ENCODE measurements around the gene TTLL11.

TTLL11 gene

GRCh38 chr9:122106576-122106975 lies 13.5 kb upstream of the TTLL11 start:
- Histone ChIP-seq H3K36me3 (ENCODE audit: control insufficient read depth, insufficient read depth, low read length) (no peaks in the 10 kb centered on the region), H3K9me3 (ENCODE audit: control insufficient read depth, insufficient read depth, low read length) (no peaks in the 10 kb centered on the region; the same call in 1 of the 2 replicates), H3K4me1 (ENCODE audit: control insufficient read depth, insufficient read depth, low read length) (no peaks in the 10 kb centered on the region; the same call in 1 of the 2 replicates), H3K4me3 (ENCODE audit: low read depth, low read length) (no peak overlapping the region), H3K27me3 (ENCODE audit: control insufficient read depth, insufficient read depth, low read length) (no peaks in the 10 kb centered on the region), H3K27ac (ENCODE audit: low read depth, low read length) (no peak overlapping the region), H3K9ac (ENCODE audit: low read depth, low read length) (no peak overlapping the region)

GRCh38 chr9:122103985-122104384 lies 10.9 kb upstream of the TTLL11 start:
- H3K4me3 ChIP-seq (ENCODE audit: low read depth, low read length), result no peak overlapping the region

GRCh38 chr9:122102156-122102555 lies 9.0 kb upstream of the TTLL11 start:
- Histone ChIP-seq H3K4me3 (ENCODE audit: low read depth, low read length) (no peak overlapping the region), H3K9me3 (ENCODE audit: control insufficient read depth, insufficient read depth, low read length) (no peaks in the 10 kb centered on the region; the same call in 1 of the 2 replicates), H3K36me3 (ENCODE audit: control insufficient read depth, insufficient read depth, low read length) (no peaks in the 10 kb centered on the region), H3K27me3 (ENCODE audit: control insufficient read depth, insufficient read depth, low read length) (no peaks in the 10 kb centered on the region), H3K4me1 (ENCODE audit: control insufficient read depth, insufficient read depth, low read length) (no peaks in the 10 kb centered on the region), H3K27ac (ENCODE audit: low read depth, low read length) (no peak overlapping the region), H3K9ac (ENCODE audit: low read depth, low read length) (no peak overlapping the region)

More at GRCh38 chr9:122103985-122104384, 10.9 kb upstream of the TTLL11 start:
- no peaks in the 10 kb centered on the region; the same call in 1 of the 2 replicates for H3K9me3 ChIP-seq (ENCODE audit: control insufficient read depth, insufficient read depth, low read length)
- no peaks in the 10 kb centered on the region for H3K27me3 ChIP-seq (ENCODE audit: control insufficient read depth, insufficient read depth, low read length)
- H3K27ac ChIP-seq (ENCODE audit: low read depth, low read length), result no peak overlapping the region
- no peak overlapping the region for H3K9ac ChIP-seq (ENCODE audit: low read depth, low read length)
- no peaks in the 10 kb centered on the region; the same call in 1 of the 2 replicates for H3K4me1 ChIP-seq (ENCODE audit: control insufficient read depth, insufficient read depth, low read length)
- no peaks in the 10 kb centered on the region for H3K36me3 ChIP-seq (ENCODE audit: control insufficient read depth, insufficient read depth, low read length)

- Histone ChIP-seq H3K27me3 (ENCODE audit: control insufficient read depth, insufficient read depth, low read length) (no peaks in the 10 kb centered on the region), H3K27ac (ENCODE audit: low read depth, low read length) (no peak overlapping the region), H3K36me3 (ENCODE audit: control insufficient read depth, insufficient read depth, low read length) (no peaks in the 10 kb centered on the region), H3K9me3 (ENCODE audit: control insufficient read depth, insufficient read depth, low read length) (no peaks in the 10 kb centered on the region; the same call in 1 of the 2 replicates), H3K4me3 (ENCODE audit: low read depth, low read length) (no peak overlapping the region), H3K4me1 (ENCODE audit: control insufficient read depth, insufficient read depth, low read length) (no peaks in the 10 kb centered on the region), H3K9ac (ENCODE audit: low read depth, low read length) (no peak overlapping the region)
Observed at GRCh38 chr9:122100756-122101155, 7.6 kb upstream of the TTLL11 start.

- H3K9ac ChIP-seq (ENCODE audit: low read depth, low read length), result no peak overlapping the region
- no peak overlapping the region for H3K27ac ChIP-seq (ENCODE audit: low read depth, low read length)
- no peaks in the 10 kb centered on the region for H3K36me3 ChIP-seq (ENCODE audit: control insufficient read depth, insufficient read depth, low read length)
- H3K4me3 ChIP-seq (ENCODE audit: low read depth, low read length), result no peak overlapping the region
- H3K27me3 ChIP-seq (ENCODE audit: control insufficient read depth, insufficient read depth, low read length), result no peaks in the 10 kb centered on the region
- H3K4me1 ChIP-seq (ENCODE audit: control insufficient read depth, insufficient read depth, low read length), result no peaks in the 10 kb centered on the region
- no peaks in the 10 kb centered on the region; the same call in 1 of the 2 replicates for H3K9me3 ChIP-seq (ENCODE audit: control insufficient read depth, insufficient read depth, low read length)
Observed at GRCh38 chr9:122099271-122099869, 6.3 kb upstream of the TTLL11 start.

GRCh38 chr9:122097679-122098315 lies 4.7 kb upstream of the TTLL11 start:
- Histone ChIP-seq H3K27me3 (ENCODE audit: control insufficient read depth, insufficient read depth, low read length) (peaks cover 7% of the 10 kb centered on the region; the same call in 1 of the 2 replicates), H3K27ac (ENCODE audit: low read depth, low read length) (no peak overlapping the region), H3K4me3 (ENCODE audit: low read depth, low read length) (no peak overlapping the region), H3K4me1 (ENCODE audit: control insufficient read depth, insufficient read depth, low read length) (no peaks in the 10 kb centered on the region), H3K36me3 (ENCODE audit: control insufficient read depth, insufficient read depth, low read length) (no peaks in the 10 kb centered on the region), H3K9ac (ENCODE audit: low read depth, low read length) (no peak overlapping the region), H3K9me3 (ENCODE audit: control insufficient read depth, insufficient read depth, low read length) (no peaks in the 10 kb centered on the region)

- no peaks in the 10 kb centered on the region for H3K4me1 ChIP-seq (ENCODE audit: control insufficient read depth, insufficient read depth, low read length)
- peaks cover 14% of the 10 kb centered on the region for H3K27me3 ChIP-seq (ENCODE audit: control insufficient read depth, insufficient read depth, low read length)
- H3K27ac ChIP-seq (ENCODE audit: low read depth, low read length), result no peak overlapping the region
- no peaks in the 10 kb centered on the region for H3K36me3 ChIP-seq (ENCODE audit: control insufficient read depth, insufficient read depth, low read length)
- no peaks in the 10 kb centered on the region for H3K9me3 ChIP-seq (ENCODE audit: control insufficient read depth, insufficient read depth, low read length)
- no peak overlapping the region for H3K9ac ChIP-seq (ENCODE audit: low read depth, low read length)
- no peak overlapping the region for H3K4me3 ChIP-seq (ENCODE audit: low read depth, low read length)
Observed at GRCh38 chr9:122096620-122097415, 3.7 kb upstream of the TTLL11 start.

- peak overlapping the region; percentile 51 for H3K4me3 ChIP-seq (ENCODE audit: low read depth, low read length)
Observed at GRCh38 chr9:122095010-122095767, 2.1 kb upstream of the TTLL11 start.

GRCh38 chr9:122091682-122092592 lies 1.2 kb downstream of the TTLL11 start:
- Histone ChIP-seq H3K9me3 (ENCODE audit: control insufficient read depth, insufficient read depth, low read length) (no peaks in the 10 kb centered on the region), H3K27me3 (ENCODE audit: control insufficient read depth, insufficient read depth, low read length) (peaks cover 18% of the 10 kb centered on the region), H3K36me3 (ENCODE audit: control insufficient read depth, insufficient read depth, low read length) (no peaks in the 10 kb centered on the region), H3K4me1 (ENCODE audit: control insufficient read depth, insufficient read depth, low read length) (no peaks in the 10 kb centered on the region), H3K9ac (ENCODE audit: low read depth, low read length) (no peak overlapping the region), H3K27ac (ENCODE audit: low read depth, low read length) (no peak overlapping the region), H3K4me3 (ENCODE audit: low read depth, low read length) (peak overlapping the region; percentile 91)

More at GRCh38 chr9:122095010-122095767, 2.1 kb upstream of the TTLL11 start:
- Histone ChIP-seq H3K9me3 (ENCODE audit: control insufficient read depth, insufficient read depth, low read length) (no peaks in the 10 kb centered on the region), H3K4me1 (ENCODE audit: control insufficient read depth, insufficient read depth, low read length) (no peaks in the 10 kb centered on the region), H3K9ac (ENCODE audit: low read depth, low read length) (no peak overlapping the region), H3K27ac (ENCODE audit: low read depth, low read length) (no peak overlapping the region), H3K27me3 (ENCODE audit: control insufficient read depth, insufficient read depth, low read length) (peaks cover 18% of the 10 kb centered on the region), H3K36me3 (ENCODE audit: control insufficient read depth, insufficient read depth, low read length) (no peaks in the 10 kb centered on the region)

- H3K9ac ChIP-seq (ENCODE audit: low read depth, low read length), result no peak overlapping the region
- H3K27me3 ChIP-seq (ENCODE audit: control insufficient read depth, insufficient read depth, low read length), result peaks cover 18% of the 10 kb centered on the region
- no peaks in the 10 kb centered on the region for H3K9me3 ChIP-seq (ENCODE audit: control insufficient read depth, insufficient read depth, low read length)
- H3K4me3 ChIP-seq (ENCODE audit: low read depth, low read length), result no peak overlapping the region
- no peaks in the 10 kb centered on the region for H3K36me3 ChIP-seq (ENCODE audit: control insufficient read depth, insufficient read depth, low read length)
- no peaks in the 10 kb centered on the region for H3K4me1 ChIP-seq (ENCODE audit: control insufficient read depth, insufficient read depth, low read length)
- no peak overlapping the region for H3K27ac ChIP-seq (ENCODE audit: low read depth, low read length)
Observed at GRCh38 chr9:122090981-122091380, 2.1 kb downstream of the TTLL11 start.

Data from HUES48 (cell line).